Fibroblast of peridontal ligament (primary cell): ENCODE data around the gene ADAMTS10.
"Not testable (repeated sequence)": the region's sequence is repeated elsewhere in the genome, so short reads cannot be mapped to it uniquely, and the experiment has no call there.

Experiments used
- DNase-seq: peaks from one replicate; pipeline ENCODE4 v3.0.0-alpha.2; 2010; ENCODE audit errors: extremely low read depth

Gene ADAMTS10

GRCh38 chr19:8610041-8610935 lies at the start of gene ADAMTS10:
TSS of gene ADAMTS10 (minus strand) at chr19:8610715. CDS start at chr19:8605710, 5,005 bp downstream.
- DNase-seq: no peak

- DNase-seq: no peak
These were observed 49.4 kb upstream of the ADAMTS10 start for GRCh38 chr19:8659905-8660304.

GRCh38 chr19:8657869-8658268 lies 47.4 kb upstream of the ADAMTS10 start:
- no peak for DNase-seq

- DNase-seq: no peak
These were observed 44.8 kb upstream of the ADAMTS10 start for GRCh38 chr19:8655340-8655709.

- DNase-seq: peak; percentile 31
These were observed 44.2 kb upstream of the ADAMTS10 start for GRCh38 chr19:8654591-8655339.

- DNase-seq: no peak
These were observed 37.7 kb upstream of the ADAMTS10 start for GRCh38 chr19:8648240-8648639.

- no peak for DNase-seq
These were observed 33.5 kb upstream of the ADAMTS10 start for GRCh38 chr19:8643860-8644653.

GRCh38 chr19:8642561-8642960 lies 32.0 kb upstream of the ADAMTS10 start:
- DNase-seq: no peak

- peak; percentile 64 for DNase-seq
These were observed 31.5 kb upstream of the ADAMTS10 start for GRCh38 chr19:8641908-8642547.

GRCh38 chr19:8641221-8641907 lies 30.8 kb upstream of the ADAMTS10 start:
- DNase-seq: no peak

- DNase-seq: no peak
These were observed 30.0 kb upstream of the ADAMTS10 start for GRCh38 chr19:8640402-8641004.

GRCh38 chr19:8639821-8640401 lies 29.4 kb upstream of the ADAMTS10 start:
- DNase-seq: no peak

- no peak for DNase-seq
These were observed 27.6 kb upstream of the ADAMTS10 start for GRCh38 chr19:8638078-8638619.

- DNase-seq: not testable (repeated sequence)
These were observed 26.6 kb upstream of the ADAMTS10 start for GRCh38 chr19:8637070-8637469.

- no peak for DNase-seq
These were observed 24.9 kb upstream of the ADAMTS10 start for GRCh38 chr19:8635422-8635821.

GRCh38 chr19:8631425-8631819 lies 20.9 kb upstream of the ADAMTS10 start:
- peak; percentile 29 for DNase-seq

- no peak for DNase-seq
These were observed 20.4 kb upstream of the ADAMTS10 start for GRCh38 chr19:8630796-8631424.

- DNase-seq: no peak
These were observed 19.6 kb upstream of the ADAMTS10 start, which contains the start of gene NFILZ for GRCh38 chr19:8629996-8630683. TSS of gene NFILZ (plus strand) at chr19:8630633. CDS start at chr19:8676766, 46,133 bp downstream.

- no peak for DNase-seq
These were observed 18.7 kb upstream of the ADAMTS10 start for GRCh38 chr19:8629184-8629583.
